ENCODE measurements around the gene MS4A6E.

MS4A6E gene

GRCh38 chr11:60377401-60378136 is 50.5 kb downstream of the MS4A6E start:
- no peak for DNase-seq

DNA sequence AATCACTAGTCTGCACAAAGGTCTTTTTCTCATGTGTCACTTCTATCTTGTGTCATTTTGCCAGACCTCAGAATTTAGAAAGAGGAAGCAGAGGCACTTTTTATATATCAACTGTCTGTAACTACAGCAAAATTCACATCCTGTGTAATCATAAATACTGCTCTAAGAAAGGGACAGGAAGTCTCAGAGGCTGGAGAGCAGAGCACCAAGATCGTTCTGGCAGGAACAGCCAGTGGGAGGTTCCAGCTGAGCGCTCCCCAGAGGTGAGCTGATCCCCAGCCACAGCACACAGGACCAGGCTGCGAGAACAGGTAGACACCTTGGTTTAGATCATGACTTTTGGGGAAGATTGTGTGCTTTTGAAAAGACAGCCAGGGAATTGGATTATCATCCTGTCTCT is 51.3 kb downstream of the MS4A6E start, which contains the start of gene MS4A7:
Gene MS4A7 (plus strand): TSS at position 179 of the 400 bp plus-strand sequence. CDS start 4,610 bp downstream, outside the sequence.
- DNase-seq: no peak

GRCh38 chr11:60389279-60389910 is 62.3 kb downstream of the MS4A6E start:
- DNase-seq: no peak

GRCh38 chr11:60390419-60390818 is 63.4 kb downstream of the MS4A6E start:
- DNase-seq: no peak

Measured in stimulated activated CD8-positive, alpha-beta memory T cell treated with anti-CD3 and anti-CD28 coated beads, Interleukin-4, amount 100 ng/mL, for 48 hours (primary cell).